ENCODE results near the gene PDGFD. TPM values are rescaled to one million over a fixed set of nuclear protein-coding genes. Genes with fewer than 3 reads are reported as not detected.

PDGFD gene
- polyA plus RNA-seq, 1 donor from 2014 or later = 1.0 TPM

DNA sequence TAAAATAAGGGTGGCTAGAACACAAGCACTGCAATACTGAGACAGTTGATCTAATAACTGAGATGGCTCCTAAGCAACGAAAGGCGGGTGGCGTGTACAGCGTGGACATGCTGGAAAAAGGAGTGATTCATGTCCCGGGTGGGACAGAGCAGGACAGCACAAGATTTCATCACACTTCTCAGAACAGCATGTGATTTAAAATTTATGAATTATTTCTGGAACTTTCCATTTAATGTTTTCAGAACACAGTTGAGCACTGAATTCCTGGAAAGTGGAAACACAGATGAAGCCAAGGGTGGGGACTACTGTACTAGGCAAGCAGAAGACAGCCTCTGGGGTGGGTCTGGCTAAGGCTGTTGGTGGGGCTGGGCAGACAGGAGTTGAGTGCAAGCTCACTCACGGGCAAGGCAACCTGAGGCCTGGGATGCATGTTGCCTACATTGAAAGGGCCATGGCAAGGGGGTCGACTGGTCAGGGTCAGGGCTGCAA, 293.1 kb downstream of the PDGFD start:
- no peaks in the 10 kb centered on the region for H3K9me2 ChIP-seq (ENCODE audit: insufficient read depth, low read length)
- H4K20me1 ChIP-seq (ENCODE audit: insufficient read depth) = no peaks in the 10 kb centered on the region
- H3F3A ChIP-seq (ENCODE audit: insufficient read depth, low read length, poor library complexity, severe bottlenecking) = no peaks in the 10 kb centered on the region
- no peaks in the 10 kb centered on the region for H3K9me3 ChIP-seq (ENCODE audit: low read length)
- H2AFZ ChIP-seq (ENCODE audit: low read depth, low read length) = no peak overlapping the region
- no peak overlapping the region for H3K4me3 ChIP-seq (ENCODE audit: low read length)
- no peaks in the 10 kb centered on the region for H3K36me3 ChIP-seq (ENCODE audit: insufficient read depth, low read length)
- TF ChIP-seq, protein P1, sequence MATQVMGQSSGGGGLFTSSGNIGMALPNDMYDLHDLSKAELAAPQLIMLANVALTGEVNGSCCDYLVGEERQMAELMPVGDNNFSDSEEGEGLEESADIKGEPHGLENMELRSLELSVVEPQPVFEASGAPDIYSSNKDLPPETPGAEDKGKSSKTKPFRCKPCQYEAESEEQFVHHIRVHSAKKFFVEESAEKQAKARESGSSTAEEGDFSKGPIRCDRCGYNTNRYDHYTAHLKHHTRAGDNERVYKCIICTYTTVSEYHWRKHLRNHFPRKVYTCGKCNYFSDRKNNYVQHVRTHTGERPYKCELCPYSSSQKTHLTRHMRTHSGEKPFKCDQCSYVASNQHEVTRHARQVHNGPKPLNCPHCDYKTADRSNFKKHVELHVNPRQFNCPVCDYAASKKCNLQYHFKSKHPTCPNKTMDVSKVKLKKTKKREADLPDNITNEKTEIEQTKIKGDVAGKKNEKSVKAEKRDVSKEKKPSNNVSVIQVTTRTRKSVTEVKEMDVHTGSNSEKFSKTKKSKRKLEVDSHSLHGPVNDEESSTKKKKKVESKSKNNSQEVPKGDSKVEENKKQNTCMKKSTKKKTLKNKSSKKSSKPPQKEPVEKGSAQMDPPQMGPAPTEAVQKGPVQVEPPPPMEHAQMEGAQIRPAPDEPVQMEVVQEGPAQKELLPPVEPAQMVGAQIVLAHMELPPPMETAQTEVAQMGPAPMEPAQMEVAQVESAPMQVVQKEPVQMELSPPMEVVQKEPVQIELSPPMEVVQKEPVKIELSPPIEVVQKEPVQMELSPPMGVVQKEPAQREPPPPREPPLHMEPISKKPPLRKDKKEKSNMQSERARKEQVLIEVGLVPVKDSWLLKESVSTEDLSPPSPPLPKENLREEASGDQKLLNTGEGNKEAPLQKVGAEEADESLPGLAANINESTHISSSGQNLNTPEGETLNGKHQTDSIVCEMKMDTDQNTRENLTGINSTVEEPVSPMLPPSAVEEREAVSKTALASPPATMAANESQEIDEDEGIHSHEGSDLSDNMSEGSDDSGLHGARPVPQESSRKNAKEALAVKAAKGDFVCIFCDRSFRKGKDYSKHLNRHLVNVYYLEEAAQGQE (IDR thresholded peaks at IDR 0.05; ENCODE audit: borderline replicate concordance) = no peak
- TF ChIP-seq TAF1 (IDR thresholded peaks at IDR 0.05; ENCODE audit: low read depth) = no peak
- no peak for TF ChIP-seq SMC3 (conservative IDR thresholded peaks at IDR 0.05; ENCODE audit: poor library complexity)
- TF ChIP-seq RAD21 (conservative IDR thresholded peaks at IDR 0.05) = no peak
- no peak for TF ChIP-seq MXI1 (conservative IDR thresholded peaks at IDR 0.05; ENCODE audit: poor library complexity, severe bottlenecking)
- no peak for TF ChIP-seq EZH2 (IDR thresholded peaks at IDR 0.05; ENCODE audit: borderline replicate concordance, insufficient read depth, low read length, poor library complexity, severe bottlenecking)
- no peak for TF ChIP-seq POLR2AphosphoS5 (IDR thresholded peaks at IDR 0.05)
- H3K27ac ChIP-seq (ENCODE audit: low read length) = no peak overlapping the region
- H3K9ac ChIP-seq (ENCODE audit: low read length) = no peak overlapping the region
- no peaks in the 10 kb centered on the region for H3K27me3 ChIP-seq (ENCODE audit: insufficient read depth, low read depth, low read length)
- no peak overlapping the region for H3K4me2 ChIP-seq (ENCODE audit: low read length)
- H3K79me2 ChIP-seq (replicated peaks; ENCODE audit: insufficient read depth, low read length) = no peaks in the 10 kb centered on the region

DNA sequence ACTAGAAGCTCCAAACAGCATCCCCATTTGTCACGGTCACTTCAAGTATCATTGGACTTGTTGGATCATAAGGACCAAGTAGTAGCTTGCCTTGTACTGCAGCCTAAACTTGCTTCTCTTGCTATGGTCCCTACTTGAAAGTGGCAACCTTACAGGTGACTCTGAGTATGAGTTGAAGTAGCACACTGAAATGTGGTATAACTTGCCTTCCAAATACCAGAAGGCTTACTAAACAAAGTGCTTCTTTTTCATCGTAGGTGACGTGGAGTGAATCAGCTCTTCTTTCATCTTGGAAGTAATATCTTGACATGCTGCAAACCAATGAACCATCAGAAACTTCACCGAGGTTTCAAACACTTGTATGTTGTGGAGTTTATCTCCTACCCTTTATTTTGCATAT, 296.5 kb downstream of the PDGFD start:
- H3K4me3 ChIP-seq (ENCODE audit: low read length) = no peak overlapping the region

More for the DNA sequence above, 296.5 kb downstream of the PDGFD start:
- H3K9ac ChIP-seq (ENCODE audit: low read length) = no peak overlapping the region
- no peaks in the 10 kb centered on the region for H3K9me3 ChIP-seq (ENCODE audit: low read length)
- TF ChIP-seq EZH2 (IDR thresholded peaks at IDR 0.05; ENCODE audit: borderline replicate concordance, insufficient read depth, low read length, poor library complexity, severe bottlenecking) = no peak
- no peak for TF ChIP-seq TAF1 (IDR thresholded peaks at IDR 0.05; ENCODE audit: low read depth)
- TF ChIP-seq, protein P1 (IDR thresholded peaks at IDR 0.05; ENCODE audit: borderline replicate concordance) = no peak
- TF ChIP-seq, protein P2, sequence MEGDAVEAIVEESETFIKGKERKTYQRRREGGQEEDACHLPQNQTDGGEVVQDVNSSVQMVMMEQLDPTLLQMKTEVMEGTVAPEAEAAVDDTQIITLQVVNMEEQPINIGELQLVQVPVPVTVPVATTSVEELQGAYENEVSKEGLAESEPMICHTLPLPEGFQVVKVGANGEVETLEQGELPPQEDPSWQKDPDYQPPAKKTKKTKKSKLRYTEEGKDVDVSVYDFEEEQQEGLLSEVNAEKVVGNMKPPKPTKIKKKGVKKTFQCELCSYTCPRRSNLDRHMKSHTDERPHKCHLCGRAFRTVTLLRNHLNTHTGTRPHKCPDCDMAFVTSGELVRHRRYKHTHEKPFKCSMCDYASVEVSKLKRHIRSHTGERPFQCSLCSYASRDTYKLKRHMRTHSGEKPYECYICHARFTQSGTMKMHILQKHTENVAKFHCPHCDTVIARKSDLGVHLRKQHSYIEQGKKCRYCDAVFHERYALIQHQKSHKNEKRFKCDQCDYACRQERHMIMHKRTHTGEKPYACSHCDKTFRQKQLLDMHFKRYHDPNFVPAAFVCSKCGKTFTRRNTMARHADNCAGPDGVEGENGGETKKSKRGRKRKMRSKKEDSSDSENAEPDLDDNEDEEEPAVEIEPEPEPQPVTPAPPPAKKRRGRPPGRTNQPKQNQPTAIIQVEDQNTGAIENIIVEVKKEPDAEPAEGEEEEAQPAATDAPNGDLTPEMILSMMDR (IDR thresholded peaks at IDR 0.05; ENCODE audit: poor library complexity, severe bottlenecking) = no peak
- no peak for TF ChIP-seq RAD21 (conservative IDR thresholded peaks at IDR 0.05)
- TF ChIP-seq SMC3 (conservative IDR thresholded peaks at IDR 0.05; ENCODE audit: poor library complexity) = no peak
- no peak for TF ChIP-seq POLR2AphosphoS5 (IDR thresholded peaks at IDR 0.05)
- no peak for TF ChIP-seq EP300 (conservative IDR thresholded peaks at IDR 0.05; ENCODE audit: poor library complexity, severe bottlenecking)
- no peak for TF ChIP-seq MXI1 (conservative IDR thresholded peaks at IDR 0.05; ENCODE audit: poor library complexity, severe bottlenecking)
- H3K27me3 ChIP-seq (ENCODE audit: insufficient read depth, low read depth, low read length) = no peaks in the 10 kb centered on the region
- H3K27ac ChIP-seq (ENCODE audit: low read length) = no peak overlapping the region
- no peak overlapping the region for H3K4me2 ChIP-seq (ENCODE audit: low read length)
- no peaks in the 10 kb centered on the region for H3K9me2 ChIP-seq (ENCODE audit: insufficient read depth, low read length)
- no peaks in the 10 kb centered on the region for H3K36me3 ChIP-seq (ENCODE audit: insufficient read depth, low read length)
- H2AFZ ChIP-seq (ENCODE audit: low read depth, low read length) = no peak overlapping the region
- H3F3A ChIP-seq (ENCODE audit: insufficient read depth, low read length, poor library complexity, severe bottlenecking) = no peaks in the 10 kb centered on the region
- H3K79me2 ChIP-seq (replicated peaks; ENCODE audit: insufficient read depth, low read length) = no peaks in the 10 kb centered on the region
- no peaks in the 10 kb centered on the region for H4K20me1 ChIP-seq (ENCODE audit: insufficient read depth)

All from neural cell (in vitro differentiated cells).